ENCODE results near the gene APH1B.

Gene APH1B

GRCh38 chr15:63351170-63351569 is 73.8 kb downstream of the APH1B start:
- no peak for DNase-seq

GRCh38 chr15:63352808-63353207 is 75.4 kb downstream of the APH1B start:
- DNase-seq, result no peak

GRCh38 chr15:63353261-63353660 is 75.9 kb downstream of the APH1B start:
- no peak for DNase-seq

GRCh38 chr15:63353887-63354286 is 76.5 kb downstream of the APH1B start:
- no peak for DNase-seq

GRCh38 chr15:63354821-63355650 is 77.6 kb downstream of the APH1B start:
- no peak for DNase-seq

GRCh38 chr15:63357061-63357460 is 79.7 kb downstream of the APH1B start:
- DNase-seq, result no peak

GRCh38 chr15:63357731-63358130 is 80.3 kb downstream of the APH1B start:
- peak in 3 of 56 donors; percentile 17 to 20 (median 18) for DNase-seq

GRCh38 chr15:63358241-63359029 is 81.0 kb downstream of the APH1B start:
- peak in 28 of 56 donors; percentile 9 to 79 (median 40) for DNase-seq
